Limb (tissue), 2 donors: Measurements from ENCODE around the gene CCM2L.

Experiments used
- DNase-seq, 2 donors: peaks; one replicate each; pipeline ENCODE4 v3.0.0-alpha.2; 2016; ENCODE audit errors: extremely low spot score in 2 of 2

Gene CCM2L

DNA sequence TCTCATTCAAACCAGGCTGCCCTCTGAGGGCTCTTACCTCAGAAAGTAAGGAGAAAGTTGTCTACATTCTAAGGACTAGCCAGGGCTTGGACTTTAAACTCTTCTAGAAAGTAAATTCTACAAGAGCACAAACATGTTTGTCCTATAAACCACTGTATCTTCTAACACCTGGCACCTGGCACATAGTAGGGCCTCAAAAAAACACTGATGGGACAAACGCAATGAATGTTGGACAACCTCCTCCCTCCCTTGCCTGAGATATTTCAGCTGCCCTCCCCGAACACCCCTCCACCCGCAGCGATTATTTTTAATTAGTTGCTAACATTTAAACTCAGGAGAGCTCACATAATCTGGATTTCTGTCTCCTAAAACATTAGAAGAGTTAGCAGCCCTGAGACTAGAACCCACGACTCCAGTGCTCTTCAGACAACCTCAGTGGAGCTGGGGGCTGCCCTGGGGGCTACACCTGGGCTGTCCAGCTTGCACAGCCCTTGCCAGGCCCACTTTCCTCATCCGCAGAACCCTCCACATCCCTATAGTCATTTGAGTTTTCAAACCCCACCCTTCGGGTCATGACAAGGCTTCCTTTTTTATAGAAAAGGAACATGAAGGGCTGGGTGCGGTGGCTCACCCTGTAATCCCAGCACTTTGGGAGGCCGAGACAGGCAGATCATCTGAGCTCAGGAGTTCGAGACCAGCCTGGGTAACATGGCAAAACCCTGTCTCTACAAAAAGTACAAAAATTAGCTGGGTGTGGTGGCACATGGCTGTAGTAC, 46.7 kb downstream of the CCM2L start:
- no peak for DNase-seq

DNA sequence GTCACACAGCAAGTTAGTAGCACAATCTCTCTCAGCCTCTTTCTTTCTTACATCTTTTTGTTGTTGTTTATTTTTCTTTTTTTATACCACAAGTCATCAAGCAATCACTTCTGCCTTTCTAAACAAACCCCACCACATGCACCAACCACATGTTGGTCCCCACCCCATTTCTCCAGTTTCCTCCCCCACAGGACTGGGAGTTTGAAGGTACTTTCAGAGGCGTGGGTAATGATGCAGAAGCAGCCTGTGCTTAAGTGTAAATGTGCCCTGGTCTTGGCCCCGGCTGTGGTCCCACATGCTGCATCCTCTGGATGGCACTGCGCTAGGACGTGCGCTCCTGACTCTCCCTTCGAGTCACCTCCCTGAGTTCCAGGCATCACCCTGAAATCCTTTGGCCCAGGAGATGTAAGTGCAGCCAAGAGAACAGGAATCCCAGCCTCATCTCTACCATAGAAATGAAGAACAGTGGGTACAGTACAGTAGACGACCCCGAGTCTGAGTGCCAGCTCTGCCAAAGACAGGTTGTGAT, 47.5 kb downstream of the CCM2L start:
- no peak for DNase-seq

DNA sequence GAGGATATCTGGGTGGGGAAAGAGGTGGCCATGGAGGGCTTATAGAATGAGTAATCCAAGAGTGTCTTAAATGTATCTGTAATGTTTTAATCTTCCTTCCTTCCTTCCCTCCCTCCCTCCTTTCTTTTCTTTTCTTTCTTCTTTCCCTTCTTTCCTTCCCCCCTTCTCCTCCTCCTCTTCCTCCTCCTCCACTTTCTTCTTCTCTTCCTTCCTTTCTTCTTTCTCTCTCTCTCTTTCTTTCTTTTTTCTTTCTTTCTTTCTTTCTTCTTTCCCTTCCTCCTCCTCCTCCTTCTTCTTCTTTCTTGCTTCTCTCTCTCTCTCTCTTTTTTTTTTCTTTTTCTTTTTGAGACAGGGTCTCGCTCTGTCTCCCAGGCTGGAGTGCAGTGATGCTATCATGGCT, 49.0 kb downstream of the CCM2L start:
- DNase-seq, result no peak

DNA sequence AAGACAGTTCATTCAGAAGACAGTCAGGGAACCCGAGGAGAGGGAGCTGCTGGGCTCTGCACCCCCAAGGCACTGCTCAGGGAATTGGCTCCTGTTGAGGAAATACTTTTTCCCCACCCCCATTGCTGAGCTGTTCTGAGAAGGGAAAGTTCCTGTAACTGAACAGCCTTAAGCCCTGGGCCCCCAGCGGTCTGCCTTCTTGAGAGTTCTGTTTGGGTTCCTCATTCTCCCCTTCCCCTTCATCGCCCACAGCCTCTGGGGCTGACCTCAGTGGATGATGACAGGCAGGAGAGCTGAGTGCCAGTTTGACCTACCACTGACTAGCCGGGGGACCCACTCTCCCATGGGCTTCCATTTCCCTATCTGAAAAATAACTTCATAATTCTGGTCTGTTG, 52.5 kb downstream of the CCM2L start:
- no peak for DNase-seq

DNA sequence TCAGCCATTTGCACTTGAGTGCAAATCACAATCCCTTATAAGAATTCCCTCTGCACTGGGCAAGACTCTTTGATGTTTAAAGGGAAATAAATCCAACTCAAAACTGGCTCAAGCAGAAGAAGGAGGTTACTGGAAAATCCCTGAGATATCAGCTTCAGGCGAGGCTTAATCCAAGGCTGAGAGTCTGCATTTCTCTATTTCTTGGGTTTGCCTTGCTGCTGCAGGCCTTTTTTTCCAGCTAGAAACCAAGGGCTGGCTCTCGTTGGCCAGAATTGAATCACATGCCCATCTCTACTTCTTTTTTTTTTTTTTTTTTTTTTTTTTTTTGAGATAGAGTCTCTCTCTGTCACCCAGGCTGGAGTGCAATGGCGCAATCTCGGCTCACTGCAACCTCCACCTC, 53.5 kb downstream of the CCM2L start:
- no peak for DNase-seq

DNA sequence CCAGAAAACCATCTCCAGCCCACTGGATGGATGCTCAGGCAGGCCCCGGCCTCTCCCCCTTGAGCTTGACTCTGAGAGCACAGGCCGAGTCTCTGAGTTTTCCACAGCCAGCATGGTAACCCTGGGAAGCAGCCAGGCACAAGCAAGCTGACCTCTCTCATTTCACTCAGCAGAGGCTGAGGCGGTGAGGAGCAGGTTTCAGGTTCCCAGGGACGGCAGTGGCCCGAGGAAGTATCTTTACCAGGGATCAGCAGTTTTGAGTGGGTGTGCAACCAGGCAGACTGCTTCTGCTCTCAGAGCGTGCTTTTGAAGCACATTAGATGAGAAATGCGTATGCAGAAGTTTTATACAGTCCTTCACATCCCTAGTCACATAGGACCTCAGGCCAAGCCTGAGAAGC, 54.4 kb downstream of the CCM2L start:
- DNase-seq, result no peak

DNA sequence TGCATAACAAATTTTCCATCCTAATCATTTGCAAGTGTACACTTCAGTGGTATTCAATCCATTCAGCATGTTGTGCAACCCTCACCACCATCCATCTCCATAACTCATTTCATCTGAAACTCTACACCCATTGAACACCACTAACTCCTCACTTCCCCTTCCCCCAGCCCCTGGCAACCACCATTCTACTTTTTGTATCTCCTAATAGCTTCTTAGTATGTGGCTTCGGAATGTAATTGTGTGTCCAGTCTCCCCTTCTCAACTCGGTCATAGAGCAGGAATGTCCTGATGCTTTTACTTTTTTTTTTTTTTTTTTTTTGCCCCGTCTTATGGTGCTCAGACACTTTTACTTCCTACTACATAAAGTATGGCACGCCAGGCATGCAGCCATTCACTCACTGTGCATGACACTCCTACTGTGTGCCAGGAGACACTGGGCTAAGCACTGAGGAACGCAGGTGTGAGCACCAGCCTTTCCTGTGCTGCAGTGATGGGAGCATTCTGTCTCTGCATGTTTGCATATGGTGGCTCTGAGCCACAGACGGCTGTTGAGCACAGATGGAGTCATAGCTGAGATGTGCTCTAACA, 57.1 kb downstream of the CCM2L start:
- no peak for DNase-seq

DNA sequence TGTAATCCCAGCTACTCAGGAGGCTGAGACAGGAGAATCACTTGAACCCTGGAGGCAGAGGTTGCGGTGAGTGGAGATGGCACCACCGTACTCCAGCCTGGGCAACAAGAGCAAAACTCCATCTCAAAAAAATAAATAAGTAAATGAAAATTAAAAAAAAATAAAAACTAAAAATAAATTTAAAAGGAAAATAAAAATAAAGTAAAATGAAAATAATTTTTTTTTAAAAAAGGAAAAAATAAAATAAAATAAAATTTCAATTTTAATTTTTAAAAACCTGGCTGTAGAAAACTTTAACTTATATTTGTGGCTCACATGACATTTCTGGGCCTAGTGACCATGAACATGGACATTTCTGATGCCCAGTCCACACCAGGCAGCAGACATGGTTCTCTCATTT, 57.9 kb downstream of the CCM2L start:
- DNase-seq, result no peak

DNA sequence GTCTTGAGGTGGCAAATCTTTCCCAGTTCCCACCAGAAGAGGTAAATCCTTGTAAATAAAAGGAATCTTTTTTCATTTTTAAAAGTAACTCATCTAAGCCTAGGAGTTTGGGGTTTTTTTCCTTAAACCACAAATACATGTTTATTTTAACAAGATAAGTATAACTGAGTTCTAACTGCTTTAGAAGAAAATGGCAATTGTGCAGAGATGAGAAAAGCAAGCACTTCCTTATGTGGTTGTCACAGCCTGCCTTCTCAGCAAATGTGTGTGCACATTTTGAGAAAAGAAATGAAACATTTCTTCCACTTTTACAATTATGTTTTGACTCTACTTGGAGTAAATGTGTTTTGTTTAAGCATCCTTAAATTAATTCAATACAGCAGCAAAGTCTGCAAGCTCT, 59.5 kb downstream of the CCM2L start:
- no peak for DNase-seq

DNA sequence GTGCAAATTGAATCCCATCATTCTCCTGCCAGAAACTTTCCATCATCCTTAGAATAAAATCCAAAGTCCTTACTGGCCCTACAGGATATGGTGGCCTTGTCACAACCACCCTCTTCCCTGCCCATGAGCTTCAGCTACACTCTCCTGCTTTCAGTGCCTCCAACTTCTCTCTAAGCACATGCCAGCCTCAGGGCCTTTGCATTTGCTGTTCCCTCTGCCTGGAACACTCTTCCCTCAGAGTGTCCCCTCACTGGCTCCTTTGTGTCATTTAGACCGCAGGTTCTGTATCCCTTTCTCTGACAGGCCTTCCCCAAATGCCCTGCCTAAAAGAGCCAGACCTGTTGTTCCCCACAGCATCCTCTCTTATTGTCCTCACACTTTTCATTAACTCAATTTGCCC, 60.0 kb downstream of the CCM2L start:
- no peak for DNase-seq

DNA sequence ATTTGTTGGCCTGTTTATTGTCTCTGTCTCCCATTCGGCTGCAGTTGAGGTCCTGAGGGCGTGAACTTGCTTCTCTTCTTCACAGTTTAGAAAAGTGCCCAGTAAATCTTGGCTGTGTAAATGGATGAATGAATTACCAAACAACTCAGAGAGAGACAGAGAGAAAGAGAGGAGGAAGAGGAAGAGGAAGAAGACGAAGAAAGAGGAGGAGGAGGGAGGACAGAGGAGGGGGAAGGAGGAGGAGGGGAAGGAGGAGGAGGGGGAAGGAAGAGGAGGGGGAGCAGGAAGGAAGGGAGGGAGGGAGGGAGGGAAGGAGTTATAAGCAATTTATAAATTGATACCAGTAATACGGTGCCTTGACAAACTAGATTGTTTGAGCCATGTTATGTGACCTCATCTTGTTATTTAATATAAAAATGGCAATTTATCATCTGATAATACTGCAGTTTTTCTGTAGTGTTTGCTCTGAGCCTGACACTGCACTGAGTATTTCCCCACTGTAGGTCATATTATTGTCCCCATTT, 60.5 kb downstream of the CCM2L start:
- no peak for DNase-seq

DNA sequence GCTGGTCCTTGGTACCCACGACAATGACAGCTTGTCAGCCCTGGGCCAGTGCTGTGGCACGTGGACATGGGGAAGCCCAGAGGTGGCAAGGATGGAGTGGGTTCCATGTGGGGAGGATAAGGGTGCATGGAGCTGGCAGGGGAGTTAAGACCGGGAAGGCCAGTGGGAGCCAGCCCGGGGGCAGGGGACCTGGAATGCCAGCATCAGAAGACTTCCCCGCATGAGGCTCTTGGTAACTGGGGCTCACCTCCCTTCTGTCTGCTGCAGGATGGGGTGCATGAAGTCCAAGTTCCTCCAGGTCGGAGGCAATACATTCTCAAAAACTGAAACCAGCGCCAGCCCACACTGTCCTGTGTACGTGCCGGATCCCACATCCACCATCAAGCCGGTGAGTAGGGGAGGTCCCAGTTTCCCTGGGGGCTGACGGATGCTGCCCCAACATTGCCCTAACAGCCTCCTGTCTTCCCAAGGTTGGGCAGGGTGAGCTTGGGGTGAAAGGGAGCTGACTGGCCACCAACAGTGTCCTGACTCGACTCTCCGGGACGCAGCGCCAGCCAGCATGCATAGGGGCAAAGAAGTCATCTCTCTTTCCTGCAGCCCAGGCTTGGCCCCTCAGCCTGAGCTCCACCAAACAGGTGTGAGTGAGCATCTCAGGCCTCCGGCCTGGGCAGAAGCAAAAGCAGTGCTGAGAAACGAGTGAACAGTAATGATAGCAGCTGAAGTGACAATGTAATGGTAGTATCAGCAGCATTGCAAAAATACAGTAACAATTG, 61.3 kb downstream of the CCM2L start:
- no peak for DNase-seq

DNA sequence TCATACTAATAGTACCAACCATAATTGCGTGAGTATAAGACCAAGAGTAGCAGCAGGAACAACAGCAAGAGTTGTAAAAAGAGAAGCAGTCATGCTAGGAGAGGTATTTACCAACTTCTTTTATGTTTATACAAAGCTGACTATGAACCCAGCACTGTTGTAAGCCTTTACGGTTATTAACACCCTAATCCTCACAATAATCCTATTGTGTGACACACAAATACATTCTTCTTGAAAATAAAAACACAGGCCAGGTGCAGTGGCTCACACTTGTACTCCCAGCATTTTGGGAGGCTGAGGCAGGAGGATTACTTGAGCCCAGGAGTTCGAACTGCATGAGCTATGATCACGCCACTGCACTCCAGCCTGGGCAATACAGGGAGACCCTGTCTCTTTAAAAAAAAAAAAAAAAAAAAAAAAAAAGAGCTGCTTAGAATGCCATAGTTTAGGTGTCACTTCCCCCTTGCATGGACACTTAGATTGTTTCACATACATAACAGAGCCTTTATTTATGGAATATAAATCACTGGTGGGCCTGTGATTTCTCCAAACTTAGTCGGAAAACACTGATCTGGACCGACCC, 62.0 kb downstream of the CCM2L start:
- no peak for DNase-seq

DNA sequence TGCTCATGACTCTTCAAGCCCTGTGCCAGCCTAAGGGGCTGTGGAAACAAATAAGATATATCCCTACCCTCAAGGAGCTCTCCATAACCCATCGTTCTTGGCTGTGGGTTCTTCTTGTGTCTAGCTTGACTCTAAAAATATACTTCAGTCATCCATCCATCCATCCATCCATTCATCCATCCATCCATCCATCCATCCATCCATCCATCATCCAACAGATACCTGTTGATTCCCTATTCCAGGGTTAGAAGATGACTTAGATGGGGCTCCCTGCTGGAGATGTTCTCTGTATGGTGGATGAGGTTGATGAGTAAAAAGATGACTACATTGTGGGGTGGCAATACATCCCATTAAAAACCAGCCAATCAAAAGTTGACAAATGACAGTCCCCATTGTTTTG, 65.3 kb downstream of the CCM2L start:
- DNase-seq, result no peak

DNA sequence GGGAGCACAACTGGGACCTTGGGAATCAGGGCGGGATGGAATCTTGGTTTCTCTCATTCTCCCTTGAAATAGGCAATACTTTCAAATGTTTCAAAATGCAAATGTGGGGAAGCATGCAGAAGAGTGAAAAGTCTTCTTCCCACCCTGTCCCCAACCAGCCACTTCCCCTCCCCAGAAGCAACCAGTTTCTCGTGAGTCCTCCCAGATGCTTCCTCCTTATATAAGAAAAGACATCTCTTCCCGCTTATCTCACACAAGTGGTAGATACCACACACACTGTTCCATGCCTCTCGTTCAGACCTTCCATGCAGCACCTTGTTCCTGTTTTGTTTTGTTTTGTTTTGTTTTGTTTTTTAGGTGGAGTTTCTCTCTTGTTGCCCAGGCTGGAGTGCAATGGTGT, 67.0 kb downstream of the CCM2L start:
- no peak for DNase-seq

DNA sequence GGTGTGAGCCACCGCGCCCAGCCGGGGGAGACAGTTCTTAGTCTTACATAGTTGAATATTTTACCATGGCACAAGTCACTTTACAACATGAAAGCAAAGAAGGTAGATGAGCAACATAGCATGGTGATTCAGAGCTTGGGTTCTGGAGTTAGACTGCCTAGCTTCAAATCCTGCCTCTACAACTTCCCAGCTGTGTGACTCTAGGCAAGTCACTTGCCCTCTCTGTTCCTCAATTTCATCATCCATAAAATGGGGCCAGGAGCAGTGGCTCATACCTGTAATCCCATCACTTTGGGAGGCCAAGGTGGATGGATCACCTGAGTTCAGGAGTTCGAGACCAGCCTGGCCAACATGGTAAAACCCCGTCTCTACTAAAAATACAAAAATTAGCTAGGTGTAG, 68.1 kb downstream of the CCM2L start:
- DNase-seq, result no peak

DNA sequence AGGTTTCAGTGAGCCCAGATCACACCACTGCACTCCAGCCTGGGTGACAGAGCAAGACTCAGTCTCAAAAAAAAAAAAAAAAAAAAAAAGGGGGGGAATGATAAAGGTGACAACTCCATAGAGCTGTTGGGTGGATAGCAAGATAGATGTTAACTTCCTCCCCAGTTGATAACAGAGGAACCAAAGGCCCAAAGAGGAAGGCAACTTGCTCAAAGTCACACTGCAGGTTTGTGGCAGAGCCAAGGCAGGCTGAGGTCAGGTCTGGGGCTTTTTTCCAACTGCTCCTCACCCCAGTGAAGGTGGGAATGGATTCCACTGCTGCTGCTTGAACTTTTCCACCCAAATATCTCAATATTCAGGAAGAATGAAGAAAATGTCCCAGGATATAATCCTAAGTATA, 68.6 kb downstream of the CCM2L start:
- DNase-seq, result no peak

DNA sequence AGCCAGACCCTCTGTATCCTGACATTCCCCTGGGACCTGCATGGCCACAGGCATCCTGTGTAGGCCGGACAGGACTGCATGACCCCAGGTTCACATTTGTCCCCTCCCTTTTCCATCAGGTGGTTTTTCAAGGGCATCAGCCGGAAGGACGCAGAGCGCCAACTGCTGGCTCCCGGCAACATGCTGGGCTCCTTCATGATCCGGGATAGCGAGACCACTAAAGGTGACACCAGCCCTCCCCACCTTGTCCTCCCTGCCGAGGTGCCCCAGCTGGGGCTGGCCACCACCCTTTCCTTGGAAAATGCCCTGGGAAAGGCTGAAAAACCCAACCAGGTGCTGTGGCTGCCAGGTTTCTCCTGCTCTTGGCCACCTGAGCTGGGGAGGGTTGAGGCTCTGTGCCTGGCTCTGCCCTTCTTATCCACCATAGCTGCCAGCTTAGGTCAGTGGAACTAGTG, 69.4 kb downstream of the CCM2L start:
- no peak for DNase-seq

DNA sequence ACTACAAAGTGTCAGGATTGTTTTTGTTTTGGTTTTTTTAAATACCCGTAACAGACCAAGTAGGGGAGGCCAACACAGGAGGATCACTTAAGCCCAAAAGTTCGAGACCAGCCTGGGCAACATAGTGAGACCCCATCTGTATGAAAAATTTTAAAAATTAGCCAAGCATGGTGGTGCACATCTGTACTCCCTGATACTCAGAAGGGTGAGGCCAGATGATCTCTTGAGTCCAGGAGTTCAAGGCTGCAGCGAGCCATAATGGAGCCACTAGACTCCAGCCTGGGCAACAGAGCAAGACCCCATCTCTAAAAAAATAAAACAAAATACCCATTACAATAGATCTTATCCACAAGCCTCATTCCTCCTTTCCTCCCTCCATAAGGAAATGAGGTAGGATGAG, 70.5 kb downstream of the CCM2L start:
- DNase-seq, result no peak
